GM23248 (cell line): ENCODE data around the gene CDC45. TPM values are rescaled to one million over a fixed set of nuclear protein-coding genes. Genes with fewer than 3 reads are reported as not detected.
A peak's percentile ranks its signal among the peaks of the same experiment; 100 is the strongest.

ENCODE experiments used
- DNase-seq: peaks from one replicate; pipeline ENCODE4 v3.0.0-alpha.2; 2015
- H2AFZ ChIP-seq: fragments of 200-600 bp; sonication (generic); 2 replicates; pipeline ENCODE4 v1.6.1; 2016; ENCODE audit warnings: antibody characterized with exemption
- H3F3A ChIP-seq: fragments of 200-600 bp; sonication (generic); 2 replicates; pipeline ENCODE4 v1.6.1; 2016; ENCODE audit warnings: mild to moderate bottlenecking, antibody characterized with exemption, mixed run types; ENCODE audit not compliant: insufficient read depth
- H3K27ac ChIP-seq: fragments of 200-600 bp; sonication (generic); 2 replicates; pipeline ENCODE4 v1.5.1; 2016; ENCODE audit warnings: mild to moderate bottlenecking
- H3K27me3 ChIP-seq: fragments of 200-600 bp; sonication (generic); replicated peaks from 2 replicates; pipeline ENCODE4 v1.6.1; 2016; ENCODE audit warnings: mild to moderate bottlenecking; ENCODE audit not compliant: insufficient read depth
- H3K36me3 ChIP-seq: fragments of 200-600 bp; sonication (generic); 2 replicates; pipeline ENCODE4 v1.6.1; 2016; ENCODE audit warnings: low read depth, mild to moderate bottlenecking
- H3K4me1 ChIP-seq: fragments of 200-600 bp; sonication (generic); 2 replicates; pipeline ENCODE4 v1.6.1; 2016; ENCODE audit warnings: mild to moderate bottlenecking; ENCODE audit not compliant: insufficient read depth
- H3K4me2 ChIP-seq: fragments of 200-600 bp; sonication (generic); one replicate; pipeline ENCODE4 v1.6.1; 2016; ENCODE audit warnings: mild to moderate bottlenecking; ENCODE audit not compliant: unreplicated experiment
- H3K4me3 ChIP-seq: fragments of 200-600 bp; sonication (generic); 2 replicates; pipeline ENCODE4 v1.5.1; 2016; ENCODE audit warnings: mild to moderate bottlenecking
- H3K79me2 ChIP-seq: fragments of 200-600 bp; sonication (generic); 2 replicates; pipeline ENCODE4 v1.6.1; 2016; ENCODE audit warnings: mild to moderate bottlenecking; ENCODE audit not compliant: insufficient read depth
- H3K9ac ChIP-seq: fragments of 200-600 bp; sonication (generic); 2 replicates; pipeline ENCODE4 v1.6.1; 2016; ENCODE audit warnings: mild to moderate bottlenecking
- H3K9me2 ChIP-seq: fragments of 200-600 bp; sonication (generic); 2 replicates; pipeline ENCODE4 v1.6.1; 2016; ENCODE audit warnings: mixed run types, mild to moderate bottlenecking, moderate library complexity; ENCODE audit not compliant: insufficient read depth
- H3K9me3 ChIP-seq: fragments of 200-600 bp; sonication (generic); one replicate; pipeline ENCODE4 v1.6.1; 2017; ENCODE audit warnings: low read depth
- H4K20me1 ChIP-seq: fragments of 200-600 bp; sonication (generic); 2 replicates; pipeline ENCODE4 v1.6.0; 2016; ENCODE audit not compliant: insufficient read depth
- EZH2 ChIP-seq: fragments of 200-600 bp; sonication (generic); IDR thresholded peaks from 2 replicates; pipeline ENCODE4 v1.6.1; 2018; ENCODE audit warnings: antibody characterized with exemption, mild to moderate bottlenecking; ENCODE audit not compliant: insufficient read depth, poor library complexity, severe bottlenecking
- EZH2phosphoT487 ChIP-seq: fragments of 200-600 bp; sonication (generic); IDR thresholded peaks from 2 replicates; pipeline ENCODE4 v1.6.1; 2018; ENCODE audit warnings: antibody characterized with exemption, moderate library complexity, mild to moderate bottlenecking, low read depth; ENCODE audit not compliant: insufficient read depth
- WGBS, 2 experiments: methylation state at CpG; one replicate each; pipeline ENCODE4 v1.1.6; 2015 to 2017; ENCODE audit warnings: low lambda C conversion rate in 2 of 2, low coverage in 1 of 2; ENCODE audit errors: missing lambda C conversion rate in 2 of 2; 5-methylcytosine and 5-hydroxymethylcytosine counted together
- in situ Hi-C: fragments of 300-500 bp; cut with MboI; formaldehyde crosslinking; loops from 2 replicates; pipeline ENCODE4 v1.15.0; 2020
- polyA plus RNA-seq: library from polyadenylated mRNA; unstranded; fragments of >200 nt; fragmentation: Nextera tagmentation; extraction: Ambion mirVana; gene quantifications from 2 replicates; pipeline ENCODE4 v1.2.1, GENCODE V29; 2016
- total RNA-seq: library from RNA; depleted of rRNA; stranded (reverse); fragments of >200 nt; shearing (Covaris generic); gene quantifications from 2 replicates; pipeline ENCODE4 v1.2.3, GENCODE V29; 2014

Gene CDC45
- total and polyA plus RNA-seq, 2 experiments from 2014 or later = 9.5 to 10.1 TPM

- WGBS, 2 experiments = 98 to 99% methylated on average over 9 to 10 of the region's 10 CpGs
- H3K9me2 ChIP-seq = no peaks in the 10 kb centered on the region
- no peaks in the 10 kb centered on the region for H3K79me2 ChIP-seq
- in situ Hi-C loops = no loop called here
- TF ChIP-seq EZH2 = no peak
- no peak for TF ChIP-seq EZH2phosphoT487
- no peaks in the 10 kb centered on the region for H4K20me1 ChIP-seq
- no peak overlapping the region for H3K27ac ChIP-seq
- no peak overlapping the region for H3K4me3 ChIP-seq
- 0 out of 2 replicates have a peak, but pooled peaks cover 5% of the 10 kb centered on the region for H3K27me3 ChIP-seq
- DNase-seq = no peak
- H3K4me2 ChIP-seq = no peak overlapping the region
- H3K9ac ChIP-seq = no peak overlapping the region
- no peaks in the 10 kb centered on the region for H3K9me3 ChIP-seq
- no peak overlapping the region for H2AFZ ChIP-seq
- H3K4me1 ChIP-seq = no peaks in the 10 kb centered on the region
- no peaks in the 10 kb centered on the region for H3K36me3 ChIP-seq
- H3F3A ChIP-seq = no peaks in the 10 kb centered on the region
These were observed 41.0 kb downstream of the CDC45 start for GRCh38 chr22:19520566-19521305.

GRCh38 chr22:19522190-19522880 lies 42.6 kb downstream of the CDC45 start:
- no peak overlapping the region for H3K27ac ChIP-seq
- H3F3A ChIP-seq = no peaks in the 10 kb centered on the region
- H3K9me3 ChIP-seq = no peaks in the 10 kb centered on the region
- H3K9ac ChIP-seq = no peak overlapping the region
- DNase-seq = no peak
- no peaks in the 10 kb centered on the region for H3K36me3 ChIP-seq
- H3K79me2 ChIP-seq = no peaks in the 10 kb centered on the region
- no peak overlapping the region for H3K4me3 ChIP-seq
- TF ChIP-seq EZH2phosphoT487 (no peak), EZH2 (no peak)
- no peaks in the 10 kb centered on the region for H4K20me1 ChIP-seq
- 0 out of 2 replicates have a peak, but pooled peaks cover 5% of the 10 kb centered on the region for H3K27me3 ChIP-seq
- no peak overlapping the region for H2AFZ ChIP-seq
- no peaks in the 10 kb centered on the region for H3K4me1 ChIP-seq
- in situ Hi-C loops = no loop called here
- H3K4me2 ChIP-seq = no peak overlapping the region
- WGBS, 2 experiments = 87 to 92% methylated on average over 12 to 16 of the region's 16 CpGs
- no peaks in the 10 kb centered on the region for H3K9me2 ChIP-seq

- 0 out of 2 replicates have a peak, but pooled peaks cover 5% of the 10 kb centered on the region for H3K27me3 ChIP-seq
- no peak overlapping the region for H3K4me2 ChIP-seq
- in situ Hi-C loops = no loop called here
- WGBS, 2 experiments = 26 to 30% methylated on average over 9 of the region's 9 CpGs
- no peak for TF ChIP-seq EZH2
- TF ChIP-seq EZH2phosphoT487 = no peak
- H4K20me1 ChIP-seq = no peaks in the 10 kb centered on the region
- H3K9me3 ChIP-seq = no peaks in the 10 kb centered on the region
- H3K9ac ChIP-seq = no peak overlapping the region
- peak overlapping the region; percentile 66; the same call in 1 of the 2 replicates for H2AFZ ChIP-seq
- no peaks in the 10 kb centered on the region for H3K36me3 ChIP-seq
- peak overlapping the region; percentile 46; the same call in 1 of the 2 replicates for H3K4me3 ChIP-seq
- no peaks in the 10 kb centered on the region for H3K4me1 ChIP-seq
- H3K27ac ChIP-seq = no peak overlapping the region
- DNase-seq = no peak
- no peaks in the 10 kb centered on the region for H3K9me2 ChIP-seq
- no peaks in the 10 kb centered on the region for H3F3A ChIP-seq
- no peaks in the 10 kb centered on the region for H3K79me2 ChIP-seq
These were observed 43.1 kb downstream of the CDC45 start for GRCh38 chr22:19522881-19523239.

- no peak overlapping the region for H3K9ac ChIP-seq
- WGBS, 2 experiments = 4 to 5% methylated on average over 85 to 96 of the region's 99 CpGs
These were observed 43.8 kb downstream of the CDC45 start for GRCh38 chr22:19523240-19524169.

More at GRCh38 chr22:19523240-19524169, 43.8 kb downstream of the CDC45 start:
- Histone ChIP-seq H3K27ac (no peak overlapping the region), H2AFZ (peak overlapping the region; percentile 66; the same call in 1 of the 2 replicates), H4K20me1 (no peaks in the 10 kb centered on the region), H3K36me3 (no peaks in the 10 kb centered on the region), H3K9me2 (no peaks in the 10 kb centered on the region), H3K79me2 (no peaks in the 10 kb centered on the region), H3K4me3 (peak overlapping the region; percentile 46), H3K9me3 (no peaks in the 10 kb centered on the region), H3K4me1 (no peaks in the 10 kb centered on the region), H3K27me3 (0 out of 2 replicates have a peak, but pooled peaks cover 5% of the 10 kb centered on the region), H3F3A (no peaks in the 10 kb centered on the region), H3K4me2 (no peak overlapping the region)
- no peak for TF ChIP-seq EZH2phosphoT487
- TF ChIP-seq EZH2 = no peak
- peak; percentile 44 for DNase-seq
- in situ Hi-C loops = no loop called here
